GM19240 (cell line): ENCODE data around the gene ZCCHC24.

Source experiments
- DNase-seq: peaks from one replicate; pipeline ENCODE4 v3.0.0; 2011; ENCODE audit warnings: low spot score; ENCODE audit not compliant: insufficient read length

ZCCHC24 gene

DNA sequence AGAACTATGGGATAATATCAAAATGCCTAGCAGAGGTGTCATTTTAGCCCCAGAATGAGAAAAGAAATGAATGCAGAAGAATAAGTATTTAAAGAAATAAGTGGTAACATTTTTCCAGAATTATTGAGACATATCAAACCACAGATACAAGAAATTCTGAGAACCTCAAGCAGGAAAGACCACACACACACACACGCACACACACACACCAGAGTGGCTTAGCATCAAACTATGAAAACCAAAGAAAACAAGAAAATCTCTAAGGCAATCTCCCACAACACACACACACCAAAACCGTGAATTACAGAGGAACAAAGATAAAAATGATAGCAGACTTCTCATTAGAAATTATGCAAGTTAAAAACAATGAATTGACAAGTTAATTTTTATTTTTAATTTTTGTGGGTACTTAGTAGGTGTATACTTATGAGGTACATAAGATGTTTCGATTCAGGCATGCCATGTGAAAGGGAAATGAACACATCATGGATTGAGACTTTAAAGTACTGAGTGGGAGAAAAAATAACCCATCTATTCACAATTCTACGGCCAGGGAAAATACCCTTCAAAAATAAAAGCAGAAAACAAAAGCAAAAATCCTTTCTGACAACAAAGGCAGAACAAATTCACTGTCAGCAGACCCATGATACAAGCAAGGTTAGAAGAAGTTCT is 83.6 kb downstream of the ZCCHC24 start:
- DNase-seq = no peak

DNA sequence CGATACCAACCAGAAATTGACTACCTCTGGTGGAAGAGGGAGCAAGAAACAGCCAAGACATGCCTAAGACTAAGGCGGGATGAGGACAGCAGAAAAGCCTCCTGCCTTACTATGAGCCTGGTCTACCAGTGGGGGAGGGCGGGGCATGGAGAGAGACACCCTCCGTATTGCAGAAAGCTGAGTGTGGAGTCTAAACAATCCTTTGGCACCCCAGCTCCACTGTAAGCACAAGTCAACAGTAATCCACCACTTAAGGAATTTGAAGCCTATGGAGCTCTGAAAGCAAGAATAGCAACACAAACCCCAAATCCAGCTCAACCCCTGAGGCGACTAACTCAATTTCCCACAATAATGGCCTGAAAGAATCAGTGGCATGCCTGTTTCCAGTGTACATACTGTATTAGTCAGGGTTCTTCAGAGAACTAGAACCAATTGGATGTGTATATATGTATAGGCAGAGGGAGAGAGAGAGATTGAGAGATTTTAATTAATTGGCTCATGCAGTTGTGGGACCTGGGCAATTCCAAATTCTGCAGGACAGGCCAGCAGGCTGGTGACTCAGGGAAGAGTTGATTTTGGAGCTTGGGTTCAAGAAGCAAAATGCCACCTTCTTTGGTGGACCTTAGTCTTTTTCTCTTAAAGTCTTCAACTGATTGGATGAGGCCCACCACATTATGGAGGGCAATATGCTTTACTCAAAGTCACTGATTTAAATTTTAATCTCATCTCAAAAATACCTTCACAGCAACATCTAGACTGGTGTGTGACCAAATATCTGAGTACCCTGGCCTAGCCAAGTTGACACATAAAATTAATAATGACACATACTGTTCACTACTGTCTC is 84.7 kb downstream of the ZCCHC24 start:
- no peak for DNase-seq

DNA sequence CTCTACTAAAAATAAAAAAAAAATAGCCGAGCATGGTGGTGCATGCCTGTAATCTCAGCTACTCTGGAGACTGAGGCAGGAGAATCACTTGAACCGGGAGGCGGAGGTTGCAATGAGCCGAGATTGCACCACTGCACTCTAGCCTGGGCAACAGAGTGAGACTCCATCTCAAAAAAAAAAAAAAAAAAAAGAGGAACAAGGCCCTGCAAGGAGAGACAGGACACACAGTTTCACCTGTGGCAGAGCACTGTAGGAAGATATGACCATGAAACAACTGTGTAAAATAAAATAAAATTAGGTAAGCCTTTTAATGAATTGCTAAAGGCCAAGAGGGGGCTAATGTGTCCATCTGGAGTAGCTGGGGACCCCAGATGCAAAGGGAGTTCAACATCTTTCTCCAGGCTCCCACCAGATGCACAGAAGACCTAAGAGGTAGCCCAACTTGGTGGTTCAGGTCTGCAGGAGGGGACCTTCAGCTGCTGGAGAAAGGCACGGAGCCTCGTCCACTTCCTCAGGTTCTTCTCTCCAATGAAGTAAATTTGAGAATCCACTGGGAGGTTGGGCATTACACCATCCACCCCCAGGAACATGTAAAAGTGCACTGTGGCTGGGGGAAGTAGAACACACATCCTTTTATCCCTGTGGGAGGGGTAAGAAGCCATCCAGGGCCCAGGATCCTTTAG is 85.5 kb downstream of the ZCCHC24 start:
- no peak for DNase-seq

DNA sequence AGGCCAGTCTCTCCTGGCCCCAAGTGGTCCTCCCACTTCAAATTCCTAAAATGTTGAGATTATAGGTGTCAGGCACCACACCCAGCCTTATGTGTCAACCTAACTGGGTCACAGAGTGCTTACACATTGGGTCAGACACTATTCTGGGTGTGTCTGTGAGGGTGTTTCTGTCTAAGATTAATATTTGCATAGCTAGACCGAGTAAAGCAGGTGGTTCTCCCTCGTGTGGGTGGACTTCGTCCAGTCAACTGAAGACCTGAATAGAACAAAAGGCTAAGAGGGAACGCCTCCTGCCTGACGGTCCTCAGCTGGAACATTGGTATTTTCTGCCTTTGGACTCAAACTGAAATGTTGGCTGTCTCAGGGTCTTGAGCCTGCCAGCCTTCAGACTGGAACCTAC is 86.6 kb downstream of the ZCCHC24 start:
- DNase-seq = no peak

DNA sequence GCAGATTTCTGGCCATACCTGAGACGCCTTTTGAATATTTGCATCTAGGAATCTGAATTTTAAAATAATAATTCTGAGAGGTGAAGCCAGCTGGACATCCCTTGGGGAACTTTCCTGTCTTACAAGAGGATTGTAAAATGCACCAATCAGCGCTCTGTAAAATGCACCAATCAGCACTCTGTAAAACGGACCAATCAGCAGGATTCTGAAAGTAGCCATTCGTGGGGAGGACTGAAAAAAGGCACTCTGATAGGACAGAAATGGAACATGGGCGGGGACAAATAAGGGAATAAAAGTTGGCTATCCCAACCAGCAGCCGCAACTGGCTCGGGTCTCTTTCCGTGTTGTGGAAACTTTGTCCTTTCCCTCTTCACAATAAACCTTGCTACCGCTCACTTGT is 88.2 kb downstream of the ZCCHC24 start:
- DNase-seq = no peak

DNA sequence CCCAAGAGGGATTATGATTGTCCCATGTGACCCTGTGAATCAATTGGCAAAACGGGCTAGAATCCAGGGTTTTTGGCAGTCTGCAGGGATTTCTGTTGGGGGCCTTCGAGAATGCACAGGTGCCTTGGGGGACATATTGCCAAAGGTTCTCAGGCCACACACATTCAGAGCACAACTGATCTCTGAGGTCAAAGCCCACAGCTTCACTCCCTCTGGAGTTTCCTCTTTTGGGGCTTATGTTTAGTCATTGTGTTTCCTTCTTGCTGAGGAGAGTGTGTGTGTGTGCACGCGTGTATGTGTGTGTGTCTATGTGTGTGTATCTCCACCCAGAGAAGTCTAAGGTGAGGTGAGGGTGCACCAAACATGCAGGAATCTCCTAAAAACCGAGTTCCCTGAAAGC is 89.3 kb downstream of the ZCCHC24 start:
- DNase-seq = no peak

DNA sequence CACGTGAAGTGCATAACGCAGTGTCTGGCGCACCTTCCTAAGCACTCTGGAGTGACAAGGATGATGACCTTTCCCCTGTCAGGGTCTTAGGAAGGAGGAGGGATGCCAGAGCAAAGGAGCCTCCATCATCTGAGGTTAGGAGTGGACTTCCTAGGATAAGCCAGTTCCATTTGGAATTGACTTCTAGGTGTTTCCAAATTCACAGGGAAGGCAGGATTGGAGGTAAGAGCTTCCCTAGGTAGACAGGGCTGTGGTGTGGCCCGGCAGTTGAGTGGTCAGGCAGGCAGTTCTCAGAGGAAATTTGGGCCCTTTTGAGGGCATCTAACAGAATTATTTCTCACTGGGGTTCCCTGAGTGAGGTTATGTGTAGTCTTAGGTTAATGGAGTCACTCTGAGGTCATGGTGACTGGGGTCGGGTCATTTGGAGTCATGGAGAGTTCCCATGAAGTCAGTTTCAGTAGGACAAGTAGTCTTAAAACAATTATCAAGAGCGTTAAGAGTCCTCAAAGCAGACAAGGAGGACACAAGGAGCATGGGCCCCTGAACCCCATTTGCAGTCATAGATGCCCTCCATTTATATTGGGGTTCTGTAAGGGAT is 89.9 kb downstream of the ZCCHC24 start:
- DNase-seq = no peak

DNA sequence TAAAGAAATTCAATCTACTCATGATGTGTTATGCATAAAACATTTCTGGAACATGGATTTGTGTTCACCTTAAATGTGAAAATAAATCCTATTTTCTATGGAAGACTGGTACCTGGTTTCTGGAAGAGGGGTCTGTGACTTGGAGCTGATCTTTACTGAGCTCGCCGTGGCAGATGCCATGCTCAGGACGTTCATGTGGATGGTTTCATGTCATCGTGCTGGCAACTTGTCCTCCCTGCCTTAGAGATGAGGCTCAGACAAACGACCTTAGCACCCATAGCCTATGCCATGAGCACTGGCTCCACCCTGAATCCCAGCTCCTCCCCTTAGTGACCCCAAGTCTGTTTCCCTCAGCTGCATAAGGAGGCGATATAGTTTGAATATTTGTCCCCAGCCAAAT is 90.8 kb downstream of the ZCCHC24 start:
- no peak for DNase-seq

DNA sequence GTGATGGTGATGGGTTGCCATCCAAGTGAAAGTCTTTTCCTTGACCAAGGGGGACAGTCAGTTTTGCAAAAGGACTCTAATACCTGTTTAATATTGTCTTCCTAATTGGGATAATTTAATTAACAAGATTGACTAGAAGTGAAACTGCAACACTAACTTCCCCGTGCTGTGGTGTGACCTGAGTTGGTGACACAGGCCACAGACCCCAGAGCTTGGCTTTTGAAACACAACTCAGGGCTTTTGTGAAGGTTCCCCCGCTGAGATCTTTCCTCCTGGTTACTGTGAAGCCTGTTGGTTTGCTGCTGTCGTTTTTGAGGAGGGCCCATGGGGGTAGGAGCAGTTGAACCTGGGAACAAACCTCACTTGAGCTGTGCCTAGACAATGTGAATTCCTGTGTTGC is 91.3 kb downstream of the ZCCHC24 start:
- DNase-seq = no peak

DNA sequence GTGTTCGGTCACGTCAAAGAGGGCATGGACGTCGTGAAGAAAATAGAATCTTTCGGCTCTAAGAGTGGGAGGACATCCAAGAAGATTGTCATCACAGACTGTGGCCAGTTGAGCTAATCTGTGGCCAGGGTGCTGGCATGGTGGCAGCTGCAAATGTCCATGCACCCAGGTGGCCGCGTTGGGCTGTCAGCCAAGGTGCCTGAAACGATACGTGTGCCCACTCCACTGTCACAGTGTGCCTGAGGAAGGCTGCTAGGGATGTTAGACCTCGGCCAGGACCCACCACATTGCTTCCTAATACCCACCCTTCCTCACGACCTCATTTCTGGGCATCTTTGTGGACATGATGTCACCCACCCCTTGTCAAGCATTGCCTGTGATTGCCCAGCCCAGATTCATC is 91.7 kb downstream of the ZCCHC24 start:
- no peak for DNase-seq

DNA sequence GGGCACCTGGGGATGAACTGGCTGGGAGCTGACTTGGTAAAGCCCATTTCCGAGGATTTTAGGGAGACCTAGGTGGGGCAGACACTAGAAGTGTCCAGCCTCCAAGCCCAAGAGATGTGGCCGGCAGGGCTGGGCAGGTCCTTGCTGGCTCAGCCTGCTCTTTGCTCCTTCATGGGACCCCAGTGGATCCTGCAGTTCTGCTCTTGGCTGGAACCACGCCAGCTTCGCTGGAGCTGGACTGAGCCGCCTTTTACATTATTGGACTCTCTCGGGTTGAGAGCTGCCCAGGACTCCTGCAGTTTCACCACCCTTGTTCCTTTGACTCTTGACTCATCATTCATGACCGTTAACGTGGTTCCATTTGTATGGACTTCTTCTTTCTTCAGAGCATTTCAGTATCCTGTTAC is 92.4 kb downstream of the ZCCHC24 start:
- no peak for DNase-seq

DNA sequence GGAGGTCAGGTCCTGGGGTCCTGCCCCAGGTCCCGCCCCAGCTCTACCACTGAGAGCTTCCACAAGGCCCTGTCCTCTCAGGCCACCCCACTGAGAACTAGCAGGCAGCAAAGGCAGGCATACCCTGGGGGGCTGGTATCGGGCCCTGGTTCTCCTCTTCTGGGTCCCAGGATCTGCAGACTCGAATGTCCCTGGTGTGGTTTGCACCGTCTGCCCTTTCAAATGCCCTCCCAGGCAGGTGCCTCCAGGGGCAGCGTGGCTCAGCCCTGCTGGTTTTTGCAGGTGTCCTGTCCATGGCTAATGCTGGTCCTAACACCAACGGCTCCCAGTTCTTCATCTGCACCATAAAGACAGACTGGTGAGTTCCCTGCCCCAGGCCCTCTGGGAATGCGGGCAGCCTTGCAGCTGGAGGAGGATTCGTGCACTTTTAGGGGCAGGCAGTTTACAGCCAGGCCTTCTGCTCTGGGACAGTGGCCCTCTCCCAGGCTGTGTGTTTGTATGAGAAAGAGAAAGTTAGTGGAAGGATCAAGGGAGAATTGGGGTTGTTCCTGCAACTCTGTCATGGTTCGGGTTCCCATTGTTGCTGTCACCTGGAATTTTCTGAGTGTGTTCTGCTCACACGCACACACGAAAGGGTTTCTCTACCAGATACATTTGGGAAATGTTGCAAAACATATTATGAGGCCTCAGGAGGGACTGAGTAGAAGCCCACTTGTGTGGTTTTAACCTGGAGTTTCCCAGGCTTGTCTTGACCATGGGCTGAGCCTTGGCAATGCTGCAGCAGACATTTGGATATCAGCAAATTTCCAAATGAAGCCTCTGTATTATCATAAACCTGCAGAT is 93.2 kb downstream of the ZCCHC24 start:
- no peak for DNase-seq

DNA sequence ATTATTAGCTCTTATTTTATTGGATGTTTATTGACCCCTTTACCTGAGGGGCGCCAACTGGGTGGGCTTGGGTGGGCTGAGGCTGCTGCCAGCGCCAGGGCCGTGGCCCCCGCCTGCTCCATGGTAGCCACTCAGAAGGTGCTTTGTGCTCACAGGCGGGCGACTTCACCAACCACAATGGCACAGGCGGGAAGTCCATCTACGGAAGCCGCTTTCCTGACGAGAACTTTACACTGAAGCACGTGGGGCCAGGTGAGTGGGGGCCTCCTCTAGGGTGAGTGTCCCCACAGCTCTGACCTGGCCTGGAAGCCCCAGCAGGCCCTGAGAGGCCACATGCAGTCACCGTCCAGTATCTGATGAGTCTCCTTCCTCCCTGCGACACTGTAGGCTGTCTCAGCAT is 94.1 kb downstream of the ZCCHC24 start:
- DNase-seq = no peak

DNA sequence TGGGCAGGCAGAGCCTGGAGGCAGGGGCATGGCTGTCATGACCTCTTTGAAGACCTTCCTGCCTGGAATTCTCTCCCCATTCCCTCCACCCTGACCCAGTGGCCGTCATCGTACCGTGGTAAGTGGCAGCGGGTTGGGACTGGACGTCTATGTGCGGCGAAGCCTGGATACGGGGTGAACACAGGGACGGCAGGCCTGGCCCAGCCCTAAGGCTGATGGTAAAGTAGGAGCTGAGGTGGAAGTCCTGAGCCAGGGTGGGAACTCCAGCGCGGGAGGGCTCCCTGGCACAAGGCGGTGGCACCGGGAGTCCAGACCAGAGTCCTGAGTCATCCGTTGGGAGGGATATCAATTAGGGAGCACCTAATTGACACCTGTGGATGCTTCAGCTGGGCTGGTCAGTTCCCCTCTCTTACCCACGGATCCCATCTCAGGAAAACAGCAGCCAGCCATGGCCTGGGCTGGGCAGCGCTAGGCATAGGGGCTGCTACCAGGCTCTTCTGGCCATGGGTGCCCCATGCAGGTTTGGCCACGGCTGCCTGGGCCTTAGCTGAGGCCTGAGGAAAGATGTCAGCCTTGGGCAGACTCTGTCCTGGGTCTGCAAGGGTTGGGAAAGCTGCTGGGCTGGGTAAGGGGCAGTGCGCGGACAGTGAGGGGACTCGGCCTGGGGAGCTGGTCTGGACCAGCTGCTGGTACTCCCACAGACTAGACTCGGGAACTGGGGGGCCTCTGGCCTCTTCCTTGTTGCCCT is 94.8 kb downstream of the ZCCHC24 start:
- DNase-seq = no peak

DNA sequence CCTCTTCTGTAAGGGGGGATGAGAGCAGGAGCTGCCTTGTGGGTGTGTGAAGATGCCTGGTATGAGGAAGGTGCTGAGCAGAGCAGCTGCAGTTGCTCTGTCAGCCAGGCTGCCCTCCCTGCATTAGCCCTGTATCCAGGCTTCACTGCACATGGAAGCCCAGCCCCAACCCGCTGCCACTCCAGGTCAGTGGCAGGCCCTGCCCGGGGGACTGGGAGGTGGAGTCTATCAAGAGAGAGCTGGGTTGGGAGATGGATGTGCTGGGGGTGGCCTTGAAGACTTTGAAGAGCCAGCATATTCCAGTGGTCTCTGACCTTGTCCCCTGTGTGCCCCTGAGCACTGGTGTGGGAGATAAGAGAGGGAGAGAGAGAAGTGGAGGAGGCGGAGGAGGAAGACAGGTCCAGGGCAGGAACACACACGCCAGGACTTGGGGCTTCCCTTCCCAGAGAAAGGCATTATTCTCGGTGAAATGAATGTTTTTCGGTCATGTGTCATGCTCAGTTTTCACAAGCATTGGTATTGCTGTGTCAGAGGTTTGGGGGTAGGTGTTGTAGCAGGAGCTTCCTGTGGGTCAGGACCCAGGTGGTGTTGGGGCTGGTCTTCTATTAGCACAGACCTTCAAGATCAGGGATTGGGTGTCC is 95.5 kb downstream of the ZCCHC24 start:
- no peak for DNase-seq

DNA sequence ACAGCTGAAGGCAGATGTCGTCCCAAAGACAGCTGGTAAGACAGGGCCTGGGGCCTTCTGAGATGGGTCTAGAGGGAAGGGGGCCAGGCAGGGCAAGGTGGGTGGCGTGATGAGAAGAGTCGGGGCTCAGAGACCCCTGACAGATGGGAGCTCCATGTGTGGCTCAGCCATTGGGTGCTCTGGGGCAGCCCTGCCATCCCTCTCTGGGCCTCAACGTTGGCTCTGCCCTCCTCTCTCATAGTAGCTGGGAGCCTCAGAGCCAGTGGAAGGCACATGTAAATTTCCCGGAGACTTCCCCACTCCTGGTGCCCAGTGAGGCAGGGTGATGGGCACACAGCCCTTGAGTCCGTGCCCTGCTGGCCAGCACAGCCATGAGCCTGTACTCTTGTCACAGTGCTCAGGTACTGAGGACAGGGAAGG is 96.3 kb downstream of the ZCCHC24 start:
- DNase-seq = no peak

DNA sequence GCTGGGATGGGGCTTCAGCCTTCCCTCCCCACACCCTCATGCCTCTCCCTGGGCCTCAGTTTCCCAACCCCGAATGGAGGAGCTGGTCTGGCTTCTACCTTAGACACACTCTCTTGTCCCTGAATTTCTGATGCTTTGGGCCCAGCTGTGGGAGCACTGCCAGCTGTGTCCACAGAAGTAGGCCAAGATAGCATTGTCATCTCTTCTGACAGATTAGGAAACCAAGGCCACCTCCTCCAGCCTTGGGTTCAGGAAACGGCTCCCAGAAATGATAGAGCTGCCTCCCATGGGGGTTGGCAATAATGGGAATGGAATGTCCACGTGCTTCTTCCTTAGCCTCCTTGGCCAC is 96.8 kb downstream of the ZCCHC24 start:
- no peak for DNase-seq

DNA sequence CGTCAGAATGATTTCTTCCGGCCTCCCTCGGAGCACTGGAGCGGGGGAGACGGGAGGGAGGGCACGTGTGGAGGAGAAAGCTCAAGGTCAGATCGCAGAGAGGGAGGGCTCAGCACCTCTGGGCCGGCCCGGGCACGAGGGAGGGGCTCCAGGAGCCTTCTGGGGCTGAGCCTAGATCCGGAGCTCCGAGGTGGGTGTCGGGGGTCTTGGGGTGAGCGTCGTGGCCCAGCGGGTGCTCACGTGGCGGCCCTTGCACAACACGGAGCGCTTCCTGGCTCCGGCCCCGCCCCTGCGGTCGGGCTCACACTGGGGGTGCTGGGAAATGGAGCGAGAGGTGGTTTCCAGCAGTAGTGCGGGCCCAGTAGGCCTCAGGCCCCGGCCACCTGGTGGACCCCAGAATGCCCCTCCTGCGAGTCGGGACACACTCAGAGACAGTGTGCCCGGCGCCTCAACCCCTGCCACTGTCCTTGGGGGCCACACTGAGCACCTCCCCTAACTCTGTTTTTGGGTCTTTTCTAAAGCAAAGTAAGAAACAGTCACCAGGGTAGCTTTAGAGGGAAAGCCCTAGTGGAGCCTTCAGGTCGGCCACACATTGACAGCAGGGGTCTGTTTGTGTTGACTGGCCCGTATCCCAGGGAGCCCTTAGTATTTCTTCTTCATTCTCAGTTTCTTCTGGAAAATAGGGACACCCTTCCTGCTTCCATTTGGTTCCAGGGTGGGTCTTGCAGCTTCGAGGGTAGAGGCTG is 97.4 kb downstream of the ZCCHC24 start:
- peak; percentile 48 for DNase-seq

DNA sequence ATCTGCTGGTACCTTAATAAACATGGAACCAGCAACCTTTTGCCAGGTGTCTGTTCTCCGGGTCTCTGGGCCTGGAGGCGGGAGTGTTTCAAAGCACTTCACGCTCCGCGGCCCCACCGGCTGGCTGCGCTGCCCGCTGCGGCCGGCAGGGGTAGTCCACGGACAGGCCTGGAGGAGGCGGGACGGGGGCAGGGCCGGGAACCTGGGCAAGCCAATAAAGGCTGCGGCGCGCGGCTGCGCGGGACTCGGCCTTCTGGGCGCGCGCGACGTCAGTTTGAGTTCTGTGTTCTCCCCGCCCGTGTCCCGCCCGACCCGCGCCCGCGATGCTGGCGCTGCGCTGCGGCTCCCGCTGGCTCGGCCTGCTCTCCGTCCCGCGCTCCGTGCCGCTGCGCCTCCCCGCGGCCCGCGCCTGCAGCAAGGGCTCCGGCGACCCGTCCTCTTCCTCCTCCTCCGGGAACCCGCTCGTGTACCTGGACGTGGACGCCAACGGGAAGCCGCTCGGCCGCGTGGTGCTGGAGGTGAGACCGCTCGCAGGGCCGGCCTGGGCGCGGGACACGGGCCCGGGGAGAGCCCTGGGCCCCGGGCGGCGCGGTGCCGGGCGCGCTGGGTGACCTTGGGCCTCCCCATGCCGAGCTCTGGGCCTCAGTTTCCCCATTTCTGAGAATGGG is 98.1 kb downstream of the ZCCHC24 start, which contains the start of gene PPIF:
PPIF (plus strand) TSS at position 244 of the 668 bp plus-strand sequence; CDS start at position 324, 80 bp downstream.
- peak; percentile 78 for DNase-seq
